CD4-positive, alpha-beta T cell (primary cell): ENCODE data around the gene PLA2G5. TPM values are rescaled to one million over a fixed set of nuclear protein-coding genes. Genes with fewer than 3 reads are reported as not detected.

Experiments
- ATAC-seq: fragments of 200-7000 bp; cut with Tn5 transposase; one replicate; pipeline ENCODE4 v1.10.0; 2022; ENCODE audit warnings: mild to moderate bottlenecking; ENCODE audit not compliant: poor library complexity
- CTCF ChIA-PET: fragments of 350-600 bp; sonication (Branson Sonifier 250); formaldehyde crosslinking; loops from one replicate; lab custom pipeline; 2021; ENCODE audit warnings: antibody characterized with exemption, inconsistent platforms; lab: Charles Lee
- POLR2A ChIA-PET: fragments of 350-600 bp; sonication (Branson Sonifier 250); formaldehyde crosslinking; loops from one replicate; lab custom pipeline; 2021; ENCODE audit warnings: antibody characterized with exemption, inconsistent platforms; lab: Charles Lee
- DNase-seq, 14 experiments: peaks; one replicate each; pipeline ENCODE4 v3.0.0-alpha.2; 2013 to 2020; ENCODE audit warnings: mixed read lengths in 2 of 14
- H3K27ac ChIP-seq, 2 donors: one replicate each; pipeline versions ENCODE4 v1.5.1 to v1.7.0; 2013; ENCODE audit warnings: low read length in 2 of 2, low read depth in 1 of 2, mild to moderate bottlenecking in 1 of 2
- H3K27me3 ChIP-seq, 2 experiments: 1 replicate in 1 of 2; 2 replicates in 1 of 2; pipeline versions ENCODE4 v1.6.1 to v1.7.0; 2013; ENCODE audit warnings: low read length in 2 of 2, control low read depth in 1 of 2, mild to moderate bottlenecking in 1 of 2, moderate library complexity in 1 of 2; ENCODE audit not compliant: insufficient read depth in 2 of 2, control insufficient read depth in 1 of 2
- H3K36me3 ChIP-seq: one replicate; pipeline ENCODE4 v1.6.1; 2013; ENCODE audit warnings: low read length, control low read depth; ENCODE audit not compliant: insufficient read depth
- H3K4me1 ChIP-seq: one replicate; pipeline ENCODE4 v1.6.1; 2013; ENCODE audit warnings: low read length, control low read depth; ENCODE audit not compliant: insufficient read depth
- H3K4me3 ChIP-seq: one replicate; pipeline ENCODE4 v1.5.1; 2013; ENCODE audit warnings: mild to moderate bottlenecking, low read length, moderate library complexity
- H3K9me3 ChIP-seq, 2 experiments: 1 replicate in 1 of 2; 2 replicates in 1 of 2; pipeline versions ENCODE4 v1.6.1 to v1.7.0; 2013; ENCODE audit warnings: low read length in 2 of 2, mild to moderate bottlenecking in 2 of 2, control low read depth in 1 of 2, moderate library complexity in 1 of 2; ENCODE audit not compliant: control insufficient read depth in 1 of 2, insufficient read depth in 1 of 2
- H3K27ac Mint-ChIP-seq: one replicate; pipeline ENCODE4 v1.8.0; 2020; ENCODE audit warnings: mixed read lengths
- H3K27me3 Mint-ChIP-seq: one replicate; pipeline ENCODE4 v1.8.0; 2021; ENCODE audit warnings: mixed read lengths
- H3K36me3 Mint-ChIP-seq: one replicate; pipeline ENCODE4 v1.8.0; 2021; ENCODE audit warnings: low read depth, mixed read lengths
- H3K4me1 Mint-ChIP-seq: one replicate; pipeline ENCODE4 v1.8.0; 2021; ENCODE audit warnings: low read depth, mixed read lengths
- H3K4me3 Mint-ChIP-seq: one replicate; pipeline ENCODE4 v1.8.0; 2020; ENCODE audit warnings: mild to moderate bottlenecking, mixed read lengths
- H3K9me3 Mint-ChIP-seq: one replicate; pipeline ENCODE4 v1.8.0; 2020; ENCODE audit warnings: mixed read lengths
- intact Hi-C, 2 experiments: fragments of 100-400 bp; cut with DNase I in 1 of 2; cut with micrococcal nuclease in 1 of 2; formaldehyde crosslinking; loops; one replicate each; pipeline versions ENCODE4 v1.15.1 to v1.9.0; 2023 to 2025; cut with DNase I, micrococcal nuclease
- total RNA-seq, 174 experiments: library from RNA in 2 of 174; stranded (reverse) in 2 of 174; gene quantifications; one replicate each; pipeline ENCODE4 v1.2.3 and lab custom pipeline; 2021 to 2026
- TF ChIP-seq, protein P1 (sequence below): fragments of 200-600 bp; IDR thresholded peaks from one replicate; pipeline ENCODE4 v1.8.0; 2022; ENCODE audit warnings: antibody characterized with exemption, mild to moderate bottlenecking

PLA2G5 gene
- total RNA-seq, 2 experiments from 2014 or later: not detected

GRCh38 chr1:20115916-20116315 lies 45.9 kb downstream of the PLA2G5 start:
- no peak for DNase-seq
- Histone ChIP-seq H3K9me3 (no peaks in the 10 kb centered on the region), H3K27me3 (peaks cover 0 to 2% of the 10 kb centered on the region in 2 experiments), H3K27ac (no peak overlapping the region), H3K36me3 (no peaks in the 10 kb centered on the region), H3K4me1 (no peaks in the 10 kb centered on the region), H3K4me3 (no peak overlapping the region)
- TF ChIP-seq, protein P1, sequence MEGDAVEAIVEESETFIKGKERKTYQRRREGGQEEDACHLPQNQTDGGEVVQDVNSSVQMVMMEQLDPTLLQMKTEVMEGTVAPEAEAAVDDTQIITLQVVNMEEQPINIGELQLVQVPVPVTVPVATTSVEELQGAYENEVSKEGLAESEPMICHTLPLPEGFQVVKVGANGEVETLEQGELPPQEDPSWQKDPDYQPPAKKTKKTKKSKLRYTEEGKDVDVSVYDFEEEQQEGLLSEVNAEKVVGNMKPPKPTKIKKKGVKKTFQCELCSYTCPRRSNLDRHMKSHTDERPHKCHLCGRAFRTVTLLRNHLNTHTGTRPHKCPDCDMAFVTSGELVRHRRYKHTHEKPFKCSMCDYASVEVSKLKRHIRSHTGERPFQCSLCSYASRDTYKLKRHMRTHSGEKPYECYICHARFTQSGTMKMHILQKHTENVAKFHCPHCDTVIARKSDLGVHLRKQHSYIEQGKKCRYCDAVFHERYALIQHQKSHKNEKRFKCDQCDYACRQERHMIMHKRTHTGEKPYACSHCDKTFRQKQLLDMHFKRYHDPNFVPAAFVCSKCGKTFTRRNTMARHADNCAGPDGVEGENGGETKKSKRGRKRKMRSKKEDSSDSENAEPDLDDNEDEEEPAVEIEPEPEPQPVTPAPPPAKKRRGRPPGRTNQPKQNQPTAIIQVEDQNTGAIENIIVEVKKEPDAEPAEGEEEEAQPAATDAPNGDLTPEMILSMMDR: no peak
- no peaks in the 10 kb centered on the region for H3K4me1 Mint-ChIP-seq
- intact Hi-C loops: no loop called here
- H3K4me3 Mint-ChIP-seq: no peak overlapping the region
- peaks cover 24% of the 10 kb centered on the region for H3K27me3 Mint-ChIP-seq
- CTCF ChIA-PET: no interaction called here
- no peak overlapping the region for H3K27ac Mint-ChIP-seq
- H3K9me3 Mint-ChIP-seq: no peaks in the 10 kb centered on the region
- ATAC-seq: no peak
- no peaks in the 10 kb centered on the region for H3K36me3 Mint-ChIP-seq
- POLR2A ChIA-PET: no interaction called here

DNA sequence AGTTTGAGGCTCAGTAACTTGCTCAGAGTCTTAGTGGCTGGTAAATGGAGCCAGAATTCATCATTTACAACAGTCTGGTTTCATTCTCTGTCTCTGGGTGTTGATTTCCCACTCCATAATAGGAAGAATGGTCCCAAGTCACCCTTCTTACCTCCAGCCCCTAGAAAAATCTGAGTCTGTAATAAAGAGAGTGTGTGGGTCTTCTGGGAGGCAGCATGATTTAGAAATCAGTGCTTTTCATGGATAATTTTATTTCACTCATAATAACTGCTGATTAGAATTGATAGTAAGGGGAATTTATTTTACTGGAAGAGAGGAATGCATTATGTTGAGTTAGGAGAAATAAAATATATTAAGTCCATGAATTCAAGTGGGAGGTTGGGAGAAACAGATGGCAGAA lies 47.2 kb downstream of the PLA2G5 start:
- Histone ChIP-seq H3K27me3 (peaks cover 0 to 2% of the 10 kb centered on the region in 2 experiments), H3K9me3 (no peaks in the 10 kb centered on the region), H3K36me3 (no peaks in the 10 kb centered on the region), H3K27ac (no peak overlapping the region), H3K4me3 (no peak overlapping the region), H3K4me1 (no peaks in the 10 kb centered on the region)
- ATAC-seq: no peak
- intact Hi-C loops: no loop called here
- no peaks in the 10 kb centered on the region for H3K9me3 Mint-ChIP-seq
- no peaks in the 10 kb centered on the region for H3K4me1 Mint-ChIP-seq
- peaks cover 31% of the 10 kb centered on the region for H3K27me3 Mint-ChIP-seq
- ChIA-PET CTCF (no interaction called here), POLR2A (no interaction called here)
- TF ChIP-seq, protein P1: no peak
- no peak overlapping the region for H3K27ac Mint-ChIP-seq
- DNase-seq: no peak
- no peak overlapping the region for H3K4me3 Mint-ChIP-seq
- no peaks in the 10 kb centered on the region for H3K36me3 Mint-ChIP-seq

GRCh38 chr1:20119347-20119746 lies 49.4 kb downstream of the PLA2G5 start, which contains the start of gene PLA2G2D:
Gene PLA2G2D (minus strand): TSS chr1:20119536. CDS start chr1:20119498, 38 bp downstream.
- CTCF ChIA-PET: no interaction called here
- Histone ChIP-seq H3K4me3 (no peak within 1 kb of the TSS), H3K4me1 (no peaks in the 10 kb centered on the region), H3K27ac (no peak within 1 kb of the TSS), H3K27me3 (peaks cover under 1 to 2% of the 10 kb centered on the region in 2 experiments), H3K9me3 (no peaks in the 10 kb centered on the region), H3K36me3 (no peaks in the 10 kb centered on the region)
- no peak within 1 kb of the TSS for H3K27ac Mint-ChIP-seq
- intact Hi-C loops: no loop called here
- TF ChIP-seq, protein P1: no peak
- POLR2A ChIA-PET: no interaction called here
- ATAC-seq (no peak), DNase-seq (no peak)
- no peaks in the 10 kb centered on the region for H3K36me3 Mint-ChIP-seq
- no peak within 1 kb of the TSS for H3K4me3 Mint-ChIP-seq
- no peaks in the 10 kb centered on the region for H3K9me3 Mint-ChIP-seq
- H3K27me3 Mint-ChIP-seq: peaks cover 39% of the 10 kb centered on the region
- no peaks in the 10 kb centered on the region for H3K4me1 Mint-ChIP-seq
